Keratinocyte (primary cell): ENCODE data around the gene SEMA4G. TPM values are rescaled to one million over a fixed set of nuclear protein-coding genes. Genes with fewer than 3 reads are reported as not detected.

Source experiments
- DNase-seq: peaks from one replicate; pipeline ENCODE4 v3.0.0-alpha.2; 2011; ENCODE audit warnings: low read depth, missing footprints, low spot score
- FAIRE-seq: peaks from 2 replicates; lab custom pipeline; 2011; peaks lifted over from hg19 to GRCh38; lab: Jason Lieb, UNC
- H2AFZ ChIP-seq: 2 replicates; pipeline ENCODE4 v1.6.0; 2012; ENCODE audit warnings: low read length, control low read depth, inconsistent platforms; ENCODE audit not compliant: control insufficient read depth
- H3K27ac ChIP-seq: 2 replicates; pipeline ENCODE4 v1.5.1; 2011; ENCODE audit warnings: low read length; ENCODE audit not compliant: control insufficient read depth, insufficient read depth
- H3K27me3 ChIP-seq: 3 replicates; pipeline ENCODE4 v1.6.0; 2011; ENCODE audit warnings: low read length; ENCODE audit not compliant: control insufficient read depth, insufficient read depth; ENCODE audit errors: extremely low read depth
- H3K36me3 ChIP-seq, 2 experiments: 2 replicates in 1 of 2; 3 replicates in 1 of 2; pipeline ENCODE4 v1.5.1; 2011; ENCODE audit warnings: low read length in 2 of 2, mild to moderate bottlenecking in 1 of 2; ENCODE audit not compliant: control insufficient read depth in 2 of 2, insufficient read depth in 2 of 2; ENCODE audit errors: extremely low read depth in 1 of 2
- H3K4me1 ChIP-seq: 3 replicates; pipeline ENCODE4 v1.5.1; 2011; ENCODE audit warnings: low read length; ENCODE audit not compliant: control insufficient read depth, insufficient read depth; ENCODE audit errors: extremely low read depth
- H3K4me2 ChIP-seq: 3 replicates; pipeline ENCODE4 v1.6.0; 2011; ENCODE audit warnings: low read depth, low read length; ENCODE audit not compliant: control insufficient read depth, insufficient read depth; ENCODE audit errors: extremely low read depth
- H3K4me3 ChIP-seq, 3 experiments: fragments of 200-600 bp in 1 of 3; sonication (generic) in 1 of 3; 2 replicates in 2 of 3; 3 replicates in 1 of 3; pipeline ENCODE4 v1.5.1; 2011 to 2016; ENCODE audit warnings: low read length in 3 of 3, mild to moderate bottlenecking in 3 of 3, control low read depth in 2 of 3, inconsistent platforms in 1 of 3, low read depth in 1 of 3, mixed read lengths in 1 of 3, mixed run types in 1 of 3, moderate library complexity in 1 of 3; ENCODE audit not compliant: control insufficient read depth in 2 of 3, insufficient read depth in 2 of 3; ENCODE audit errors: extremely low read depth in 1 of 3
- H3K79me2 ChIP-seq: 2 replicates; pipeline ENCODE4 v1.6.0; 2012; ENCODE audit warnings: low read length; ENCODE audit not compliant: control insufficient read depth, insufficient read depth
- H3K9ac ChIP-seq: 3 replicates; pipeline ENCODE4 v1.6.0; 2011; ENCODE audit warnings: low read length; ENCODE audit not compliant: control insufficient read depth, insufficient read depth; ENCODE audit errors: extremely low read depth
- H3K9me1 ChIP-seq: 3 replicates; pipeline ENCODE4 v1.6.0; 2011; ENCODE audit warnings: low read length; ENCODE audit not compliant: control insufficient read depth, insufficient read depth; ENCODE audit errors: extremely low read depth
- H3K9me3 ChIP-seq: 2 replicates; pipeline ENCODE4 v1.5.1; 2012; ENCODE audit warnings: low read depth, low read length; ENCODE audit not compliant: control insufficient read depth
- H4K20me1 ChIP-seq: 3 replicates; pipeline ENCODE4 v1.6.0; 2011; ENCODE audit warnings: low read length; ENCODE audit not compliant: control insufficient read depth, insufficient read depth; ENCODE audit errors: extremely low read depth
- CTCF ChIP-seq, 3 experiments: IDR thresholded peaks in 1 of 3; conservative IDR thresholded peaks in 1 of 3; optimal IDR thresholded peaks in 1 of 3; 2 replicates in 2 of 3; 3 replicates in 1 of 3; pipeline versions ENCODE3 to v1.5.1; 2011; ENCODE audit warnings: low read length in 3 of 3, mild to moderate bottlenecking in 3 of 3, moderate library complexity in 2 of 3, control low read depth in 1 of 3, inconsistent platforms in 1 of 3; ENCODE audit not compliant: insufficient read depth in 2 of 3; ENCODE audit errors: extremely low read depth in 1 of 3
- EZH2 ChIP-seq: IDR thresholded peaks from one replicate; pipeline ENCODE4 v1.6.1; 2012; ENCODE audit warnings: inconsistent platforms, mild to moderate bottlenecking, low read length, moderate library complexity
- dilution Hi-C: fragments of 300-500 bp; cut with MboI; formaldehyde crosslinking; loops from one replicate; pipeline ENCODE4 v1.7.0; 2020; ENCODE audit warnings: low sequenced_read_pairs; ENCODE audit not compliant: extremely low pct_ligation_motif_present
- polyA plus RNA-seq, 5 experiments: library from polyadenylated mRNA; depleted of rRNA in 3 of 5; stranded (reverse) in 3 of 5; stranded (forward) in 1 of 5; unstranded in 1 of 5; fragments of >200 nt; gene quantifications; 1 replicate in 1 of 5; 2 replicates in 3 of 5; 3 replicates in 1 of 5; pipeline versions ENCODE4 v1.2.1 to v1.2.3, GENCODE V29; 2011 to 2012; ENCODE audit warnings: missing spikeins in 2 of 5, low read depth in 1 of 5, low replicate concordance in 1 of 5

SEMA4G gene
- polyA plus RNA-seq, 1 donor (not counting 4 experiments of a cell fraction or from before 2014, with no cell fraction given) = 1.2 TPM

GRCh38 chr10:100987685-100988049, 18.4 kb downstream of the SEMA4G start:
- H3K4me2 ChIP-seq = peak overlapping the region; percentile 97
- no peaks in the 10 kb centered on the region for H3K9me3 ChIP-seq
- peaks cover 25 to 39% of the 10 kb centered on the region in 2 experiments for H3K36me3 ChIP-seq
- H3K9me1 ChIP-seq = peaks cover 4% of the 10 kb centered on the region
- H3K27ac ChIP-seq = peak overlapping the region; percentile 63
- peak overlapping the region; percentile 85 to 98 (median 87) for H3K4me3 ChIP-seq
- H4K20me1 ChIP-seq = no peaks in the 10 kb centered on the region
- FAIRE-seq (peak; percentile 60), DNase-seq (no peak)
- TF ChIP-seq EZH2 (no peak), CTCF (optimal IDR thresholded peaks at IDR 0.05 in 1 of 3, IDR thresholded peaks at IDR 0.05 in 1 of 3, conservative IDR thresholded peaks at IDR 0.05 in 1 of 3; ENCODE audit: extremely low read depth in 1 of 3, insufficient read depth in 2 of 3, low read length in 3 of 3) (no peak)
- H3K9ac ChIP-seq = peak overlapping the region; percentile 85
- dilution Hi-C loops = no loop called here
- peaks cover 17% of the 10 kb centered on the region for H3K4me1 ChIP-seq
- H3K27me3 ChIP-seq = no peaks in the 10 kb centered on the region
- H2AFZ ChIP-seq = peak overlapping the region; percentile 99
- peaks cover 56% of the 10 kb centered on the region for H3K79me2 ChIP-seq

- dilution Hi-C loops = no loop called here
- peaks cover 4% of the 10 kb centered on the region for H3K9me1 ChIP-seq
- H3K36me3 ChIP-seq = peaks cover 28 to 34% of the 10 kb centered on the region in 2 experiments
- peak overlapping the region; percentile 97 for H3K4me2 ChIP-seq
- no peak for DNase-seq
- peak overlapping the region; percentile 85 for H3K9ac ChIP-seq
- H2AFZ ChIP-seq = no peak overlapping the region
- no peak for FAIRE-seq
- H3K9me3 ChIP-seq = no peaks in the 10 kb centered on the region
- no peaks in the 10 kb centered on the region for H3K27me3 ChIP-seq
- peak overlapping the region; percentile 85 to 98 (median 87) for H3K4me3 ChIP-seq
- peaks cover 56% of the 10 kb centered on the region for H3K79me2 ChIP-seq
- H3K4me1 ChIP-seq = peaks cover 17% of the 10 kb centered on the region
- no peaks in the 10 kb centered on the region for H4K20me1 ChIP-seq
- peak overlapping the region; percentile 63 for H3K27ac ChIP-seq
- TF ChIP-seq EZH2 (no peak), CTCF (optimal IDR thresholded peaks at IDR 0.05 in 1 of 3, IDR thresholded peaks at IDR 0.05 in 1 of 3, conservative IDR thresholded peaks at IDR 0.05 in 1 of 3; ENCODE audit: extremely low read depth in 1 of 3, insufficient read depth in 2 of 3, low read length in 3 of 3) (no peak)
Measured at GRCh38 chr10:100988166-100988565, 18.9 kb downstream of the SEMA4G start.
